K562 (cell line): ENCODE data around the gene SND1.

Experiments
- BRF1 ChIP-seq: IDR thresholded peaks from 3 replicates; pipeline ENCODE4 v1.6.1; 2011; ENCODE audit warnings: borderline replicate concordance, mild to moderate bottlenecking; ENCODE audit not compliant: insufficient read length; ENCODE audit errors: extremely low read depth
- CEBPB ChIP-seq: fragments of 450-650 bp; IDR thresholded peaks from 2 replicates; pipeline ENCODE4 v1.6.1; 2016; ENCODE audit warnings: missing genetic modification characterization, missing compliant biosample characterization
- EZH2 ChIP-seq: IDR thresholded peaks from 2 replicates; pipeline ENCODE4 v1.6.1; 2012; ENCODE audit warnings: low read depth, mild to moderate bottlenecking, inconsistent platforms, low read length, borderline replicate concordance
- JUN ChIP-seq, 2 experiments: sonication (generic) in 1 of 2; formaldehyde crosslinking in 1 of 2; IDR thresholded peaks; 2 replicates each; pipeline versions ENCODE4 v1.6.1 to v1.8.0; 2012 to 2022; ENCODE audit warnings: borderline replicate concordance in 2 of 2, mild to moderate bottlenecking in 2 of 2, improper control_type of control experiment in 1 of 2, low read depth in 1 of 2, low read length in 1 of 2, missing genetic modification reagents in 1 of 2
- SMARCC2 ChIP-seq: fragments of 450-650 bp; IDR thresholded peaks from 2 replicates; pipeline ENCODE4 v1.6.1; 2017; ENCODE audit warnings: antibody characterized with exemption, moderate library complexity, mild to moderate bottlenecking, low read depth
- SREBF2 ChIP-seq: sonication (generic); formaldehyde crosslinking; IDR thresholded peaks from 2 replicates; pipeline ENCODE4 v1.4.0; 2020; ENCODE audit warnings: mild to moderate bottlenecking, missing genetic modification reagents
- XRCC5 ChIP-seq: fragments of 200-400 bp; formaldehyde crosslinking; IDR thresholded peaks from 2 replicates; pipeline ENCODE4 v1.6.1; 2017; ENCODE audit warnings: low read depth, mild to moderate bottlenecking, low read length
- ZBTB7A ChIP-seq: IDR thresholded peaks from 2 replicates; pipeline ENCODE4 v1.6.1; 2011; ENCODE audit warnings: low read depth, mild to moderate bottlenecking, low read length, moderate library complexity, borderline replicate concordance; ENCODE audit not compliant: control insufficient read depth
- ZZZ3 ChIP-seq: fragments of 450-650 bp; IDR thresholded peaks from 2 replicates; pipeline ENCODE4 v1.6.1; 2016; ENCODE audit warnings: antibody characterized with exemption, mild to moderate bottlenecking, moderate library complexity
- TF ChIP-seq, protein P1 (sequence below), 2 experiments: fragments of 450-650 bp; formaldehyde crosslinking in 1 of 2; IDR thresholded peaks; 2 replicates each; pipeline versions ENCODE4 v1.4.0 to v1.6.1; 2014 to 2020; ENCODE audit warnings: mild to moderate bottlenecking in 2 of 2, borderline replicate concordance in 1 of 2, low read depth in 1 of 2
- TF ChIP-seq, protein P2 (sequence below), 3 experiments: IDR thresholded peaks in 2 of 3; conservative IDR thresholded peaks in 1 of 3; 2 replicates each; pipeline ENCODE4 v1.5.1; 2011 to 2012; ENCODE audit warnings: low read length in 3 of 3, mild to moderate bottlenecking in 3 of 3, control low read depth in 2 of 3, improper control_type of control experiment in 1 of 3, inconsistent platforms in 1 of 3, low read depth in 1 of 3, mixed read lengths in 1 of 3, moderate library complexity in 1 of 3; ENCODE audit not compliant: insufficient read depth in 2 of 3

DNA sequence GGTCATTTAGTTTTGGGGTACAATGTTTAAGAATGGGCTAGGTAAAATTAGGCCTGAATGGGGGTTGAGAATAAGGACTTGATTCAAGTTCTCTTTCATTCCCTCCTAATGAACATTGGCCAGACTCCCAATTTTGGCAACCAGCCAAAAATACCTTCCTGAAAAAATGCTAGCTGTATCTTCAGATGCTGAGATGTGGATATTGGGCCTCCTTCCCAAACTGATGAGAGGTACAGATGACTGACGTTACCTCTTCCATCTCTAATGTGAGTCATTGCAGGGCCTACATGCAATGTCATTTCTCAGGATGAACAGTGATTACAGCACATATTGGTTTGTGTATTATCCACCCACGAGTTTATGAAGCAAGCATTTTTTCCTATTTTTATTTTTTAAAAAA lies 151.6 kb downstream of the SND1 start:
- TF ChIP-seq ZZZ3: no peak
- TF ChIP-seq, protein P1, sequence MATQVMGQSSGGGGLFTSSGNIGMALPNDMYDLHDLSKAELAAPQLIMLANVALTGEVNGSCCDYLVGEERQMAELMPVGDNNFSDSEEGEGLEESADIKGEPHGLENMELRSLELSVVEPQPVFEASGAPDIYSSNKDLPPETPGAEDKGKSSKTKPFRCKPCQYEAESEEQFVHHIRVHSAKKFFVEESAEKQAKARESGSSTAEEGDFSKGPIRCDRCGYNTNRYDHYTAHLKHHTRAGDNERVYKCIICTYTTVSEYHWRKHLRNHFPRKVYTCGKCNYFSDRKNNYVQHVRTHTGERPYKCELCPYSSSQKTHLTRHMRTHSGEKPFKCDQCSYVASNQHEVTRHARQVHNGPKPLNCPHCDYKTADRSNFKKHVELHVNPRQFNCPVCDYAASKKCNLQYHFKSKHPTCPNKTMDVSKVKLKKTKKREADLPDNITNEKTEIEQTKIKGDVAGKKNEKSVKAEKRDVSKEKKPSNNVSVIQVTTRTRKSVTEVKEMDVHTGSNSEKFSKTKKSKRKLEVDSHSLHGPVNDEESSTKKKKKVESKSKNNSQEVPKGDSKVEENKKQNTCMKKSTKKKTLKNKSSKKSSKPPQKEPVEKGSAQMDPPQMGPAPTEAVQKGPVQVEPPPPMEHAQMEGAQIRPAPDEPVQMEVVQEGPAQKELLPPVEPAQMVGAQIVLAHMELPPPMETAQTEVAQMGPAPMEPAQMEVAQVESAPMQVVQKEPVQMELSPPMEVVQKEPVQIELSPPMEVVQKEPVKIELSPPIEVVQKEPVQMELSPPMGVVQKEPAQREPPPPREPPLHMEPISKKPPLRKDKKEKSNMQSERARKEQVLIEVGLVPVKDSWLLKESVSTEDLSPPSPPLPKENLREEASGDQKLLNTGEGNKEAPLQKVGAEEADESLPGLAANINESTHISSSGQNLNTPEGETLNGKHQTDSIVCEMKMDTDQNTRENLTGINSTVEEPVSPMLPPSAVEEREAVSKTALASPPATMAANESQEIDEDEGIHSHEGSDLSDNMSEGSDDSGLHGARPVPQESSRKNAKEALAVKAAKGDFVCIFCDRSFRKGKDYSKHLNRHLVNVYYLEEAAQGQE (IDR thresholded peaks at IDR 0.05; ENCODE audit: borderline replicate concordance): no peak
- TF ChIP-seq, protein P1 (CRISPR knock-in tag; IDR thresholded peaks at IDR 0.05; ENCODE audit: low read depth): no peak
- TF ChIP-seq SREBF2 (CRISPR knock-in tag): no peak
- TF ChIP-seq, protein P2, sequence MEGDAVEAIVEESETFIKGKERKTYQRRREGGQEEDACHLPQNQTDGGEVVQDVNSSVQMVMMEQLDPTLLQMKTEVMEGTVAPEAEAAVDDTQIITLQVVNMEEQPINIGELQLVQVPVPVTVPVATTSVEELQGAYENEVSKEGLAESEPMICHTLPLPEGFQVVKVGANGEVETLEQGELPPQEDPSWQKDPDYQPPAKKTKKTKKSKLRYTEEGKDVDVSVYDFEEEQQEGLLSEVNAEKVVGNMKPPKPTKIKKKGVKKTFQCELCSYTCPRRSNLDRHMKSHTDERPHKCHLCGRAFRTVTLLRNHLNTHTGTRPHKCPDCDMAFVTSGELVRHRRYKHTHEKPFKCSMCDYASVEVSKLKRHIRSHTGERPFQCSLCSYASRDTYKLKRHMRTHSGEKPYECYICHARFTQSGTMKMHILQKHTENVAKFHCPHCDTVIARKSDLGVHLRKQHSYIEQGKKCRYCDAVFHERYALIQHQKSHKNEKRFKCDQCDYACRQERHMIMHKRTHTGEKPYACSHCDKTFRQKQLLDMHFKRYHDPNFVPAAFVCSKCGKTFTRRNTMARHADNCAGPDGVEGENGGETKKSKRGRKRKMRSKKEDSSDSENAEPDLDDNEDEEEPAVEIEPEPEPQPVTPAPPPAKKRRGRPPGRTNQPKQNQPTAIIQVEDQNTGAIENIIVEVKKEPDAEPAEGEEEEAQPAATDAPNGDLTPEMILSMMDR (IDR thresholded peaks at IDR 0.05 in 2 of 3, conservative IDR thresholded peaks at IDR 0.05 in 1 of 3; ENCODE audit: insufficient read depth in 2 of 3, low read depth in 1 of 3, low read length in 3 of 3): no peak
- no peak for TF ChIP-seq ZBTB7A
- no peak for TF ChIP-seq CEBPB (tag)
- TF ChIP-seq XRCC5: no peak
- no peak for TF ChIP-seq JUN (IDR thresholded peaks at IDR 0.05; ENCODE audit: borderline replicate concordance, low read depth, low read length)
- TF ChIP-seq JUN (CRISPR knock-in tag; IDR thresholded peaks at IDR 0.05; ENCODE audit: borderline replicate concordance): no peak
- TF ChIP-seq BRF1: no peak
- no peak for TF ChIP-seq EZH2
- TF ChIP-seq SMARCC2: no peak
